K562 (cell line): Measurements from ENCODE around the gene NUDT9. TPM values are rescaled to one million over a fixed set of nuclear protein-coding genes. Genes with fewer than 3 reads are reported as not detected.

Source experiments
- ATAC-seq: fragments of 200-7000 bp; cut with Tn5 transposase; 3 replicates; pipeline ENCODE4 v1.9.1; 2020; ENCODE audit warnings: moderate library complexity
- BruUV-seq: library from RNA; stranded (reverse); fragments of 400-500 nt; replicated peaks from 2 replicates; lab custom pipeline; 2021; lab: Mats Ljungman, UMichigan
- CTCF ChIA-PET: fragments of 300-600 bp; formaldehyde crosslinking; extraction: SDS; loops from one replicate; lab custom pipeline; 2021; ENCODE audit warnings: low intra/inter-chr PET ratio; lab: Yijun Ruan, JAX
- POLR2A ChIA-PET: fragments of 300-600, 350-650 bp; sonication (Branson Sonifier 250); formaldehyde crosslinking; extraction: SDS; loops from one replicate; lab custom pipeline; 2021; ENCODE audit warnings: antibody characterized with exemption, inconsistent platforms; lab: Yijun Ruan, JAX
- DNase-seq, 4 experiments: peaks; one replicate each; pipeline versions ENCODE4 v3.0.0 to v3.0.0-alpha.2; 2011 to 2018; ENCODE audit warnings: low spot score in 3 of 4, mixed read lengths in 3 of 4; ENCODE audit errors: extremely low read depth in 1 of 4
- FAIRE-seq: peaks from 2 replicates; lab custom pipeline; 2011; peaks lifted over from hg19 to GRCh38; lab: Jason Lieb, UNC
- H2AFZ ChIP-seq: 2 replicates; pipeline ENCODE4 v1.6.0; 2011; ENCODE audit warnings: low read depth, low read length, control low read depth, inconsistent platforms
- H3K27ac ChIP-seq: fragments of 200-600 bp; 3 replicates; pipeline ENCODE4 v1.8.0; 2011; ENCODE audit warnings: low read depth, mild to moderate bottlenecking, control low read depth, inconsistent platforms, low read length, moderate library complexity, mixed read lengths; ENCODE audit errors: extremely low read depth
- H3K27me3 ChIP-seq, 2 experiments: fragments of 300-600 bp in 1 of 2; 2 replicates in 1 of 2; 3 replicates in 1 of 2; pipeline versions ENCODE4 v1.6.0 to v1.8.0; 2011; ENCODE audit warnings: inconsistent platforms in 2 of 2, low read length in 2 of 2, mild to moderate bottlenecking in 1 of 2, mixed read lengths in 1 of 2, moderate library complexity in 1 of 2; ENCODE audit not compliant: control insufficient read depth in 2 of 2, insufficient read depth in 2 of 2
- H3K36me3 ChIP-seq: fragments of 300-600 bp; 3 replicates; pipeline ENCODE4 v1.8.0; 2011; ENCODE audit warnings: mild to moderate bottlenecking, low read length, inconsistent platforms; ENCODE audit not compliant: control insufficient read depth, insufficient read depth
- H3K4me1 ChIP-seq, 2 experiments: fragments of 200-600 bp in 1 of 2; replicated peaks in 1 of 2; 2 replicates in 1 of 2; 3 replicates in 1 of 2; pipeline versions ENCODE4 v1.5.1 to v1.8.0; 2011; ENCODE audit warnings: inconsistent platforms in 2 of 2, low read length in 2 of 2, mild to moderate bottlenecking in 1 of 2, mixed read lengths in 1 of 2, moderate library complexity in 1 of 2; ENCODE audit not compliant: control insufficient read depth in 2 of 2, insufficient read depth in 2 of 2
- H3K4me2 ChIP-seq: 2 replicates; pipeline ENCODE4 v1.6.1; 2011; ENCODE audit warnings: low read length, control low read depth, inconsistent platforms, mixed read lengths; ENCODE audit not compliant: insufficient read depth
- H3K4me3 ChIP-seq: fragments of 200-600 bp; sonication (generic), shearing (Covaris generic); 2 replicates; pipeline ENCODE4 v1.5.1; 2016; ENCODE audit warnings: control low read depth, inconsistent platforms
- H3K79me2 ChIP-seq: fragments of 200-600 bp; 3 replicates; pipeline ENCODE4 v1.8.0; 2011; ENCODE audit warnings: low read length, inconsistent platforms; ENCODE audit not compliant: control insufficient read depth, insufficient read depth
- H3K9ac ChIP-seq, 2 experiments: 2 replicates each; pipeline versions ENCODE4 v1.6.0 to v1.6.1; 2011; ENCODE audit warnings: low read depth in 2 of 2, low read length in 2 of 2, control low read depth in 1 of 2, inconsistent platforms in 1 of 2, mild to moderate bottlenecking in 1 of 2, mixed read lengths in 1 of 2; ENCODE audit not compliant: insufficient read depth in 1 of 2
- H3K9me1 ChIP-seq: one replicate; pipeline ENCODE4 v1.6.0; 2011; ENCODE audit warnings: inconsistent platforms, mild to moderate bottlenecking, low read length, moderate library complexity; ENCODE audit not compliant: control insufficient read depth, insufficient read depth
- H3K9me3 ChIP-seq: replicated peaks from 2 replicates; pipeline ENCODE4 v1.5.1; 2011; ENCODE audit warnings: low read depth, low read length, inconsistent platforms; ENCODE audit not compliant: control insufficient read depth, insufficient read depth
- H4K20me1 ChIP-seq: replicated peaks from 2 replicates; pipeline ENCODE4 v1.6.1; 2011; ENCODE audit warnings: low read length, inconsistent platforms, mixed read lengths; ENCODE audit not compliant: control insufficient read depth, insufficient read depth
- FOXK1 ChIP-seq: sonication (generic); formaldehyde crosslinking; IDR thresholded peaks from 2 replicates; pipeline ENCODE4 v1.8.0; 2022; ENCODE audit warnings: missing genetic modification reagents, mild to moderate bottlenecking, borderline replicate concordance
- GATAD2A ChIP-seq: fragments of 450-650 bp; IDR thresholded peaks from 2 replicates; pipeline ENCODE4 v1.6.1; 2017
- HNRNPLL ChIP-seq: fragments of 200-400 bp; formaldehyde crosslinking; IDR thresholded peaks from 2 replicates; pipeline ENCODE4 v1.6.1; 2017; ENCODE audit warnings: low read length, low read depth, mild to moderate bottlenecking; ENCODE audit not compliant: poor library complexity, severe bottlenecking
- HOXB6 ChIP-seq: fragments of 250-450 bp; sonication (Bioruptor Pico); IDR thresholded peaks from 2 replicates; pipeline ENCODE4 v1.5.1; 2022; ENCODE audit warnings: mild to moderate bottlenecking, borderline replicate concordance
- KAT2B ChIP-seq: IDR thresholded peaks from one replicate; pipeline ENCODE4 v1.6.1; 2012; ENCODE audit warnings: low read depth, mild to moderate bottlenecking, control low read depth, inconsistent platforms, low read length, moderate library complexity
- SRF ChIP-seq, 2 experiments: fragments of 250-450, 450-650 bp in 1 of 2; sonication (Bioruptor Pico) in 1 of 2; sonication (generic) in 1 of 2; formaldehyde crosslinking; IDR thresholded peaks; 2 replicates each; pipeline versions ENCODE4 v1.5.0 to v1.5.1; 2020 to 2022; ENCODE audit warnings: mild to moderate bottlenecking in 1 of 2, missing genetic modification reagents in 1 of 2
- XRCC3 ChIP-seq: fragments of 450-650 bp; IDR thresholded peaks from 2 replicates; pipeline ENCODE4 v1.6.1; 2017; ENCODE audit warnings: mild to moderate bottlenecking, moderate library complexity
- ZC3H4 ChIP-seq: sonication (generic); formaldehyde crosslinking; IDR thresholded peaks from 2 replicates; pipeline ENCODE4 v1.9.0; 2021; ENCODE audit warnings: missing genetic modification reagents, borderline replicate concordance
- ZNF175 ChIP-seq: fragments of 200-800 bp; sonication (Bioruptor generic); IDR thresholded peaks from 2 replicates; pipeline ENCODE4 v1.6.1; 2016; ENCODE audit warnings: low read depth, mild to moderate bottlenecking, missing genetic modification characterization, missing compliant biosample characterization
- ZNF224 ChIP-seq: sonication (generic); formaldehyde crosslinking; IDR thresholded peaks from 2 replicates; pipeline ENCODE4 v1.8.0; 2022; ENCODE audit warnings: mild to moderate bottlenecking, missing genetic modification reagents
- ZNF24 ChIP-seq: fragments of 450-650 bp; IDR thresholded peaks from 2 replicates; pipeline ENCODE4 v1.6.1; 2016
- ZNF699 ChIP-seq: fragments of 250-450 bp; sonication (Bioruptor Pico); IDR thresholded peaks from 2 replicates; pipeline ENCODE4 v1.8.0; 2021; ENCODE audit warnings: mild to moderate bottlenecking, moderate library complexity; ENCODE audit not compliant: insufficient replicate concordance
- ZSCAN32 ChIP-seq: fragments of 450-650 bp; formaldehyde crosslinking; IDR thresholded peaks from 2 replicates; pipeline ENCODE4 v1.4.0; 2020; ENCODE audit warnings: mild to moderate bottlenecking, moderate library complexity
- WGBS: fragments of 100-300 bp; shearing (Covaris generic); methylation state at CpG from one replicate; pipeline ENCODE4 v1.1.6; 2016; ENCODE audit warnings: low coverage, mixed read lengths; ENCODE audit not compliant: insufficient coverage; ENCODE audit errors: missing lambda C conversion rate; 5-methylcytosine and 5-hydroxymethylcytosine counted together
- in situ Hi-C: fragments of 300-500 bp; cut with MboI; formaldehyde crosslinking; loops from 4 replicates; pipeline ENCODE4 v1.15.0; 2018; ENCODE audit warnings: inconsistent platforms, mixed read lengths
- intact Hi-C: fragments of 100-400 bp; cut with micrococcal nuclease; formaldehyde crosslinking; loops from 2 replicates; pipeline ENCODE4 v1.14.2; 2022
- polyA plus RNA-seq, 8 experiments: library from polyadenylated mRNA; depleted of rRNA in 4 of 8; stranded (reverse) in 5 of 8; unstranded in 3 of 8; fragments of >200 nt; fragmentation: Nextera tagmentation in 2 of 8; fragmentation: Illumina TruSeq in 1 of 8; extraction: Ambion mirVana in 2 of 8; extraction: Trizol in 1 of 8; gene quantifications; 2 replicates each; pipeline versions ENCODE4 v1.2.1 to v1.2.3, GENCODE V29; 2011 to 2014; ENCODE audit warnings: inconsistent platforms in 1 of 8, missing spikeins in 1 of 8
- total RNA-seq, 7 experiments: library from RNA; depleted of rRNA in 6 of 7; stranded (reverse); fragments of >200 nt in 6 of 7; fragmentation: Illumina TruSeq in 2 of 7; extraction: Trizol in 2 of 7; gene quantifications; 2 replicates each; pipeline versions ENCODE4 v1.2.1 to v1.2.3, GENCODE V29; 2011 to 2021; ENCODE audit warnings: low replicate concordance in 1 of 7
- TF ChIP-seq, protein P1 (sequence below): IDR thresholded peaks from 2 replicates; pipeline ENCODE4 v1.6.1; 2014; ENCODE audit warnings: antibody characterized with exemption
- TF ChIP-seq, protein P2 (sequence below), 2 experiments: fragments of 450-650 bp; conservative IDR thresholded peaks; 2 replicates each; pipeline ENCODE4 v1.6.1; 2017; ENCODE audit warnings: mild to moderate bottlenecking in 2 of 2, moderate library complexity in 2 of 2
- TF ChIP-seq, protein P3 (sequence below): fragments of 250-450 bp; sonication (Bioruptor Pico); IDR thresholded peaks from 2 replicates; pipeline ENCODE4 v1.4.0; 2020
- TF ChIP-seq, protein P4 (sequence below): sonication (generic); formaldehyde crosslinking; IDR thresholded peaks from 2 replicates; pipeline ENCODE4 v1.4.0; 2020; ENCODE audit warnings: mild to moderate bottlenecking, missing genetic modification reagents

The NUDT9 gene
- total and polyA plus RNA-seq, 9 of the 15 experiments (the other 6 are each of a cell fraction or from before 2014, with no cell fraction given) = 8.5 to 20.8 (median 18.0) TPM

DNA sequence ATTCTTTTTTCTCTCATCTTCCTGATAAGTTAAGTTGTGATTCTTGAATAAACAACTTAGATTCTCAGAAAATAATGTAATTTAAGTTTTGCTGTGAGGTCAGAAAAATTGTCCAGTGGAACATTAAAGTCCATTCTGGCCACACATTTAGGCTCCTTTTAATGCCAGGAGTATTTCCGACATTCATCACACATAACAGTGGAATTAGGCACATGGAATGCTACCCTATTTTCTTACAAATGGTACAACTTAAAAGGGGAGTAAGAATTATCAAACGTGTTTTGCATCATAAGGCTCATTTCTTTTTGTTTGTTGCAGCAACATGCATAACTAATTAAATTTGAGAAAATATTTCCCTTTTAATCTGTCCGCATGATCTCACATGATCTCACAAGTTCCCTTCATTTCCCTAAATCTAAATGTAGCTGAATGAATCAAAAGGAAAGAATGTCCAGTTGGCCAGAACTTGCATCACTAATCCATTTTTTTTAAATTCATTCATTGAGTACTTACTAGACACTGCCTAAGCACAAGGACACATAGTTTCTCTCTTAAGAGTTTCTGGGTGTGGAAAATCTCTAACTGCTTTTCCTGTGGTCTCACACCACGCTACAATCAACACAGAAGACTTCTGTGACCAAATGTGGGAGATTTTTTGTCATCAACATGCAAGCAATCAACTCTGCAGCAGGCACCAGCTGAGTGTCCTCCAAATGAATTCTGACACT, 84.8 kb downstream of the NUDT9 start:
- BruUV-seq = no TSS peak
- H4K20me1 ChIP-seq = no peaks in the 10 kb centered on the region
- ATAC-seq (no peak), FAIRE-seq (no peak), DNase-seq (no peak)
- no peaks in the 10 kb centered on the region for H3K79me2 ChIP-seq
- H2AFZ ChIP-seq = no peak overlapping the region
- no peaks in the 10 kb centered on the region for H3K9me1 ChIP-seq
- ChIA-PET CTCF (no interaction called here), POLR2A (no interaction called here)
- H3K27ac ChIP-seq = no peak overlapping the region
- no peak overlapping the region for H3K9ac ChIP-seq
- no peaks in the 10 kb centered on the region for H3K9me3 ChIP-seq
- no peak overlapping the region for H3K4me3 ChIP-seq
- no peaks in the 10 kb centered on the region for H3K36me3 ChIP-seq
- in situ Hi-C loops (no loop called here), intact Hi-C loops (no loop called here)
- peaks cover 0 to 6% of the 10 kb centered on the region in 2 experiments; a peak in 1 of 5 replicates for H3K4me1 ChIP-seq
- peaks cover 3 to 7% of the 10 kb centered on the region in 2 experiments; a peak in 4 of 5 replicates for H3K27me3 ChIP-seq
- no peak overlapping the region for H3K4me2 ChIP-seq
- WGBS = 31% methylated on average over 4 of the region's 4 CpGs
- TF ChIP-seq HOXB6 (CRISPR knock-in tag) (no peak), ZNF699 (CRISPR knock-in tag) (no peak), ZNF224 (no peak), ZSCAN32 (no peak), KAT2B (no peak), ZNF175 (no peak), FOXK1 (CRISPR knock-in tag) (no peak), ZC3H4 (no peak), XRCC3 (no peak), HNRNPLL (no peak), GATAD2A (no peak), ZNF24 (no peak), SRF (CRISPR knock-in tag; IDR thresholded peaks at IDR 0.05) (no peak)
- TF ChIP-seq, protein P1, sequence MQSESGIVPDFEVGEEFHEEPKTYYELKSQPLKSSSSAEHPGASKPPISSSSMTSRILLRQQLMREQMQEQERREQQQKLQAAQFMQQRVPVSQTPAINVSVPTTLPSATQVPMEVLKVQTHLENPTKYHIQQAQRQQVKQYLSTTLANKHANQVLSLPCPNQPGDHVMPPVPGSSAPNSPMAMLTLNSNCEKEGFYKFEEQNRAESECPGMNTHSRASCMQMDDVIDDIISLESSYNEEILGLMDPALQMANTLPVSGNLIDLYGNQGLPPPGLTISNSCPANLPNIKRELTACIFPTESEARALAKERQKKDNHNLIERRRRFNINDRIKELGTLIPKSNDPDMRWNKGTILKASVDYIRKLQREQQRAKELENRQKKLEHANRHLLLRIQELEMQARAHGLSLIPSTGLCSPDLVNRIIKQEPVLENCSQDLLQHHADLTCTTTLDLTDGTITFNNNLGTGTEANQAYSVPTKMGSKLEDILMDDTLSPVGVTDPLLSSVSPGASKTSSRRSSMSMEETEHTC = no peak
- TF ChIP-seq, protein P2, sequence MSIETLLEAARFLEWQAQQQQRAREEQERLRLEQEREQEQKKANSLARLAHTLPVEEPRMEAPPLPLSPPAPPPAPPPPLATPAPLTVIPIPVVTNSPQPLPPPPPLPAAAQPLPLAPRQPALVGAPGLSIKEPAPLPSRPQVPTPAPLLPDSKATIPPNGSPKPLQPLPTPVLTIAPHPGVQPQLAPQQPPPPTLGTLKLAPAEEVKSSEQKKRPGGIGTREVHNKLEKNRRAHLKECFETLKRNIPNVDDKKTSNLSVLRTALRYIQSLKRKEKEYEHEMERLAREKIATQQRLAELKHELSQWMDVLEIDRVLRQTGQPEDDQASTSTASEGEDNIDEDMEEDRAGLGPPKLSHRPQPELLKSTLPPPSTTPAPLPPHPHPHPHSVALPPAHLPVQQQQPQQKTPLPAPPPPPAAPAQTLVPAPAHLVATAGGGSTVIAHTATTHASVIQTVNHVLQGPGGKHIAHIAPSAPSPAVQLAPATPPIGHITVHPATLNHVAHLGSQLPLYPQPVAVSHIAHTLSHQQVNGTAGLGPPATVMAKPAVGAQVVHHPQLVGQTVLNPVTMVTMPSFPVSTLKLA (conservative IDR thresholded peaks at IDR 0.05) = no peak
- TF ChIP-seq, protein P3, sequence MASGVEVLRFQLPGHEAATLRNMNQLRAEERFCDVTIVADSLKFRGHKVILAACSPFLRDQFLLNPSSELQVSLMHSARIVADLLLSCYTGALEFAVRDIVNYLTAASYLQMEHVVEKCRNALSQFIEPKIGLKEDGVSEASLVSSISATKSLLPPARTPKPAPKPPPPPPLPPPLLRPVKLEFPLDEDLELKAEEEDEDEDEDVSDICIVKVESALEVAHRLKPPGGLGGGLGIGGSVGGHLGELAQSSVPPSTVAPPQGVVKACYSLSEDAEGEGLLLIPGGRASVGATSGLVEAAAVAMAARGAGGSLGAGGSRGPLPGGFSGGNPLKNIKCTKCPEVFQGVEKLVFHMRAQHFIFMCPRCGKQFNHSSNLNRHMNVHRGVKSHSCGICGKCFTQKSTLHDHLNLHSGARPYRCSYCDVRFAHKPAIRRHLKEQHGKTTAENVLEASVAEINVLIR (CRISPR knock-in tag) = no peak
- TF ChIP-seq, protein P4, sequence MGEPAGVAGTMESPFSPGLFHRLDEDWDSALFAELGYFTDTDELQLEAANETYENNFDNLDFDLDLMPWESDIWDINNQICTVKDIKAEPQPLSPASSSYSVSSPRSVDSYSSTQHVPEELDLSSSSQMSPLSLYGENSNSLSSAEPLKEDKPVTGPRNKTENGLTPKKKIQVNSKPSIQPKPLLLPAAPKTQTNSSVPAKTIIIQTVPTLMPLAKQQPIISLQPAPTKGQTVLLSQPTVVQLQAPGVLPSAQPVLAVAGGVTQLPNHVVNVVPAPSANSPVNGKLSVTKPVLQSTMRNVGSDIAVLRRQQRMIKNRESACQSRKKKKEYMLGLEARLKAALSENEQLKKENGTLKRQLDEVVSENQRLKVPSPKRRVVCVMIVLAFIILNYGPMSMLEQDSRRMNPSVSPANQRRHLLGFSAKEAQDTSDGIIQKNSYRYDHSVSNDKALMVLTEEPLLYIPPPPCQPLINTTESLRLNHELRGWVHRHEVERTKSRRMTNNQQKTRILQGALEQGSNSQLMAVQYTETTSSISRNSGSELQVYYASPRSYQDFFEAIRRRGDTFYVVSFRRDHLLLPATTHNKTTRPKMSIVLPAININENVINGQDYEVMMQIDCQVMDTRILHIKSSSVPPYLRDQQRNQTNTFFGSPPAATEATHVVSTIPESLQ = no peak
